GM19328 (cell line): Measurements from ENCODE around the gene VPS50.
"Not testable (repeated sequence)": the region's sequence is repeated elsewhere in the genome, so short reads cannot be mapped to it uniquely, and the experiment has no call there.

Experiments
- ATAC-seq: cut with Tn5 transposase; IDR thresholded peaks from one replicate; pipeline ENCODE4 v1.9.1; 2021; ENCODE audit warnings: mild to moderate bottlenecking, moderate library complexity; ENCODE audit not compliant: unreplicated experiment

The VPS50 gene

GRCh38 chr7:93239824-93240223 is 7.7 kb downstream of the VPS50 start:
- ATAC-seq = no peak

DNA sequence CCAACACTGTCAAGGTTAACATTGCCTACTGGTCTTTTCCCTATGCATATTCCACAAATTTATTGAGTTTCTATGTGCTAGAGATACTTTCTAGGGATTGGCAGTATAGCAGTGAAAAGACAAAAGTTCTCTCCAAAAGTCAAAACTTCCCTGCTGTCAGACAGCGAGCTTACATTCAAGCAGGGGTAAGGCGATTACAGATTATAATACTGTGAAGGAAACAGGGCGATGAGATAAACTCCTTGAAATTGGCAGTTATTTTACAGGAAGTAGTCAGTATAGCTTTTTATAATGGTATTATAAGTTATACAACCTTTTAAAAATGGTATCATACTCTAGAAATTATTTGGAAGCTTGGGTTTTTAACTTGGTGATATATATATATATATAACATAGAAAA is 9.9 kb downstream of the VPS50 start:
- no peak for ATAC-seq

DNA sequence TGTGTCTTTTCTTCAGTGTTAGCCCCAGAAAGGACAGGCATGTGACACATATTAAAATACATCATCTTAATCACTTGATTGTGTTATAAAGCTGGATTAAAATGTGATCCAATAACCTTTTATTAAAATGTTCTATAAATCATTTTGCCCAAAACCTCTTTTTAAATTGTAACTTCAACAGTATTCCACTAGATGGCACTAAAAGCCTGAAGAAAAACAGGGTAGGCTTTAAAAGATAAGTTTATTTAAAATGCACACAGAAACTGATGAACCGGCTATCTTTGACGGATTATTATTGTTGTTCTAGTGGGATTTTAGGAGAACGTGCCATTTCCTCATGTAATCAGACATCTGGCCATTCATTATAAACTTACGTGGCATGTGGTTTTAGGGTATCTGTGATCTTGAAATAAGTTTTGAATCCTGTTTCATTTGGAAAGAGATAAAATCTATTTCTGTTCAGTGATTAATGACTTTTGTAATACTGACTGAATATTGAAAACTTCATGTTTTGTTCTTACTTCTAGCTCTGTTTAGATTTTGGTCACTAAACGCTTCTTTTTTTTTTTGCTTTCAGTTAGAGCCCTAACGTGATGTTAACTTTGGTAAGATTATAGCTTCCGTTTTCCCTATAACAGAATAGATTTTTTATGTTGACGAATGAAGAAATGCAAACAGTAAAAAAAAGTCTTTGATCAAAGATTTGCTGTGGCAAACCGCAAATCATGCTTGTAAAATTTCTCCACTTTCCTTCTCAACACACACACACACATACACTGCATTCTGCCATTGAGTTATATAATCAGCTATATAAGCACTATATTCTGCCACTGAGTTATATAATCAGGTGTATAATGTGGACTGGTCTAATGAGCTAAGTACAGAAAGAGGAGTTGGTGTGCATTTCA is 13.6 kb downstream of the VPS50 start:
- no peak for ATAC-seq

GRCh38 chr7:93249491-93250148 is 17.5 kb downstream of the VPS50 start:
- ATAC-seq = no peak

DNA sequence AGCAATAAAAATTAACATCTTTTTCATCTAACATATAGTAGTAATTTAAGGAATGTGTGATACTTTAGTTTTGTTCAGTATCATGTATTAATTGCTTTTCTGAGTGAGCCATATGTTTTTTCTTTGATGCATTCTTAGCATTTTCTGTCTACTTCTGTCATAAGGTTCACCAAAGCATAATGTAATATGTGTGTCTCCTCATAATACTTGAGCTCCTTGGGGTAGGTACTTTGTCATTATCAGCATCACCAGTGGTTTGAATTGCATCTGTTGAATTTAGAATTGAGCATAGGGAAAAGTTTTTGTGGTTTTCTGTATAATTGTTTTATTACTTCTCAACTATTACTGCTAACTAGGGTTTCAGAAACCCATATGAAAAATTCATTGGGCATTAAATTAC is 26.5 kb downstream of the VPS50 start:
- ATAC-seq = no peak

- ATAC-seq = no peak
Observed at GRCh38 chr7:93262535-93262934, 30.4 kb downstream of the VPS50 start.

GRCh38 chr7:93265220-93265619 is 33.1 kb downstream of the VPS50 start:
- ATAC-seq = no peak

DNA sequence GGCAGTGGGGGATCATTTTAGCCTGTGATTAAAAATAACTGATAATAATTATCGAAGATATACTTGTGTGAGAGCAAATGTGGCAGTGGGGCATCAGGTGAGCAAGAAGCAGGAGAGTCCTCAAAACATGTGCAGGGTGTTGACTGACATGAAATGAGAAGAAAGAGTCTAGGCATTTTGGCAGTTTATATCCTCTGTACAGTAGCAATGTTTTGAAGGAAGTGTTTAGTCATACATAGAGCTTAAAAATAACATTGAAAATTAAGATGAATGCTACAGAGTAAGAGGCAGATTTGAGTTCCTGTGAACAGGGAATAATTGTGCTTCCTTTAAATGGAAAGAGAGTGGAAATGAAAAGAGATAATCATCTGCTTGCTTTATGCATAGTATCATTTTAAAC is 47.4 kb downstream of the VPS50 start:
- no peak for ATAC-seq

DNA sequence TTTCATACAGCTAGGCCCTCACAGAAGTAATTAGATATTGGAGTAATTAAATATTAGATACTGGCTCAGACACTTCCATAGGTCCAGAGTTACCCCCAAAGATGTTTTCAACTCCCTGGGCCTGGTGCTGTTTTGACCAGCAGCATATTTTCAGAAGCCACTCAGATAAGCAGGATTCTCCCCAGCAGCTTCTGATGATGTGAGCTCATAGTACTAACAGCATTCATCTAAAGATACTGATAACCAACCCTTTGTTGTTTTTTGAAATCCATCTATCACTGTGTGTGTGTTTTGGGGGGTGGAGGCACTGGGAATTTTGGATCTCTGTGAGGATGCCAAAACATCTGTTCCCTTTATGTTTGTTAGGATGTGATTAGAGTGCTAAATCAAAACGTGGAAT is 52.7 kb downstream of the VPS50 start:
- no peak for ATAC-seq

DNA sequence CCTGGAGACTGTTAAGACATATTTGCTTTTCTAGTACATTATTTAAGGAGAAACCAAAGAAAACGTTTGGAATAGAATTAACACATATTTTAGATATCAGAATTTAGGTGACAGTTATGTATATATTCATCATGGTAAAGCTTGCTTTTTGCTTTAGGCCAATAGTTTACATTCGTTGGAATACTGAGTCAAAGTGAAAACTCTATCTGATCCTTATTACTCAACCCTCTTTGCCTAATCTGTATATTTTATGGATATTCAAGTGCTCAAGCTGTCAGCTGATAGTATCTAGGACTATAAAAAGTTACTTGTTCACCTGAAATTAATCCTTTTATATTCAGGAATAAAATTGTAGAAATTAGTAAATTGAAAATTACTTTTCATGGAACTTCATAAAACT is 61.1 kb downstream of the VPS50 start:
- no peak for ATAC-seq

DNA sequence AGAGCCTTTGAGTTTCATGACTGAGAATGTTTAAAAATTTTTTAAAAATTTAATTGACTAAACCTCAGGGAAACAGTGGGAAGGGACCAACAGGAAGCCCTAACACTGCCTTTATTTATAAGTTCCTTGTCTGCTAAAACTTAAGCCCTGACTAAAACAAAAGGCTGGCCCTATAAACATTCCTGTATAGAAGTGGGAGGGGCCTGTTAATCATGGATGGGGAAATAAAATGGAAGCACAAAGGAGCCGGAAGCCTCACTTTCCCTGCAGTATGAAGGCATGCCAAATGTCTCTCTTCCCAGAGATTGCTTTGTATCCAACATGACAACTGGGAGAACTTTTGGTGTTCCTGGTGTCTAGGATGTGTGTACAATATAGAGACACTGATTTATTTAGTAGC is 66.0 kb downstream of the VPS50 start:
- no peak for ATAC-seq

- ATAC-seq = no peak
Observed at GRCh38 chr7:93298671-93299070, 66.5 kb downstream of the VPS50 start.

- ATAC-seq = no peak
Observed at GRCh38 chr7:93301736-93302135, 69.6 kb downstream of the VPS50 start.

DNA sequence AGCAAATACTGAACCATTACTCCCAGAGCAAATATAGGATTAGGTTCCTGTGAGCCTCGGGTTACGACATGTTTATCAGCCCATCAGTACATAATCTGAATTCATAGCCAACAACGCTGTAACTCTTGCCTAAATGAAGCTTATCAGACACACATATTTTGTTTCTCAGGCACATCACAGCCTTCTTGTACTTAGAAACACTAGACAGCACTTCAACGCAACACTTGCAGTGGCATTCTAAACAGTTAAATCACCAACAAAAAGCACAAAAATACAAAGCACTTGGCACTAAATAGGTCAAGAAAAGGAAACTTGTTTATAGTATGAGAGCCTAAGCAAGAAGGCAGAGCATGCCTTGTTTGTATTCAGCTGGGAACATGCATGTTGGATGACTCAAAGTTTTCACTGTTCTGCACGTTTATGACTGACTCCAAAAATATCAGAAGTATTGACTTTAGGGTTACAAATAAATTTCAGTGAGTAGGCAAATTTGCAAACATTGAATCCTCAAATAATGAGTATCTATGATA is 75.0 kb downstream of the VPS50 start:
- ATAC-seq = no peak

DNA sequence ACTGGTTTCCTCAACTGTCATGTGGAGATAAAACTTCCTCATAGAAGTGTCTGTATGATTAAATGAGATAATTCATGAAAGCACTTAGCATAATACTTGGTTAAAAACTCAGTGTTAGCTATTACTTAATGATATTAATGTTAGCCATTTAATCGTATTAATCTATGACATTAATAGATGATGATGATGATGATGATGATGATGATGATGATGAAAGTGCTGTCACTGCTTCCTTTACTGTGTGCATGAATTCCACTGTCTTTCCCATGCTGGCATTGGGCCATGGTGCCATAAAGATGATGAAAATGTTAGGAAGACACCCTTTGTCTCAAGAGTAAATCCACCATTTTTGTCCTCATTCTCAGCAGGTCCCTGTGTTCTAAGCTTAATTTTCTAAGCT is 75.8 kb downstream of the VPS50 start:
- ATAC-seq = no peak

- ATAC-seq = no peak
Observed at GRCh38 chr7:93310346-93310745, 78.2 kb downstream of the VPS50 start.

DNA sequence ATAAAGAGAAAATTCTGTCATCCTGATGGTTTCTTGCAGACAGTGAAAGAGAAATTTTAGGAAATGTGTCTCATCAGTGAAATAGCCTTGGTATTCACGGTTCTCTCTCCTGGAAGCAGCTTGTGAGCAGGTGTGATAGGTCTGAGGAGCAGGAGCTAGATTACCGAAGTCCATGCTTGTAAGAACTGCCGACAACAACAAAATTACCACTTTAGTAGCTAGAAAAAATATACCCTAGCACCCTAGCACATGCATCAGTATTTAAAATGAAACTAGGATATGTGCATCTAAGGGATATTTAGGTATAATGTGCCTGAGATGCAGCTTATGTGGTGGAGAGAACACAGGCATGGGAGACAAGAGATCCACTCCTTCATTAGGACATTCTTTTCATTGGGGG is 82.3 kb downstream of the VPS50 start:
- no peak for ATAC-seq

GRCh38 chr7:93315896-93316295 is 83.7 kb downstream of the VPS50 start:
- no peak for ATAC-seq

DNA sequence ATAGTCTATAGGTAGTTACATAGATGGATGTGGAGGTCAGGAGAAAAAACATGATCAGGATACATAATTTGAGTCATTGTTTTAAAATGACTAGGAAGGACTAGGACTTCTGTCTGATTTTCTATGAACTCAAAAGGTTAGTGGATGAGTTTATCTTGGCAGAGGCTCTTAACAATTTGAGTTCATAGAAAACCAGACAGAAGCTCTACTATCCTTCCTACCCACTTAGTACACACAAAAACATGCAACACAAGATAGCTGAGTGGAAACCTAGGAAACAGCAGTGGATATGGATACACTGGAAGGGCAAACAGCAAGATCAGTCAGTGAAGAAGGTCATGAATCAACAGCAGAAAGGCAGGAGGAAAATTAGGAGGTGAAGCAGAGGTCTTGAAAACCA is 84.6 kb downstream of the VPS50 start:
- no peak for ATAC-seq

DNA sequence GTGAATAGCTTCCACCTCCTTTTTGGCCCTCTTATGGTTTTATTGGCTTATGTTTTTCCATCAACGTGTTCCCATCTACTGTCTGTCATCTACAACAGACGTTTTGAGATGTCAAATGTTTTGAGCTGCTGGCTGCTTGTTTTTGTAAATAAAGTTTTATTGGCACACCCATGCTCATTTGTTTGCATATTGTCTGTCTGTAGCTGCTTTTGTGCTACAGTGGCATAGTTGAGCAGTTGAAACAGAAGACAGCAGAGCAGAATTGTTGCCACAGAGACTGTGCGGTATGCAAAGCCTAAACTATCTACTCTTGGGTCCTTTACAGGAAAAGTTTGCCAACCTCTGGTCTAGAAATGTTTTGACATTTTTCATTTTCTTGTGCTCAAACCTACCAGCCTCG is 88.7 kb downstream of the VPS50 start:
- no peak for ATAC-seq

DNA sequence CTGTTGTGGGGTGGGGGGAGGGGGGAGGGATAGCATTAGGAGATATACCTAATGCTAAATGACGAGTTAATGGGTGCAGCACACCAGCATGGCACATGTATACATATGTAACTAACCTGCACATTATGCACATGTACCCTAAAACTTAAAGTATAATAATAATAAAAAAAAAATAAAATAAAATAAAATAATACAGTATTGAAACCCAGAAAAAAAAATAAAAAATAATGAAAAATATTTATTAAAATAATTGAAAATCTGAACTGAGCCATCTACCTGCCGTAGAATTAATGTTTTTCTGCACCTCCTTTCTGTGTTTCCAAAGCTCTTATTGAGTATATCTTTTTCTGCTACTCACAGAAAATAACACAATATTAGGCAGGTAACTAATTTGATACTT is 94.1 kb downstream of the VPS50 start:
- ATAC-seq = not testable (repeated sequence)

- ATAC-seq = no peak
Observed at GRCh38 chr7:93327006-93327633, 95.0 kb downstream of the VPS50 start.
